Gastrocnemius medialis (tissue), 4 donors: ENCODE measurements around the gene KIRREL3. TPM values are rescaled to one million over a fixed set of nuclear protein-coding genes. Genes with fewer than 3 reads are reported as not detected.

Source experiments
- ATAC-seq, 2 donors: fragments of 150-250 bp; one replicate each; pipeline ENCODE4 v1.9.1; 2016
- DNase-seq, 2 donors: peaks; one replicate each; pipeline ENCODE4 v3.0.0-alpha.2; 2019
- H3K27ac ChIP-seq, 4 donors: fragments of 200-600 bp; sonication (generic); 1 replicate in 1 of 4; 2 replicates in 3 of 4; pipeline ENCODE4 v1.5.1; 2016 to 2018; ENCODE audit warnings: mild to moderate bottlenecking in 2 of 4, moderate library complexity in 1 of 4
- H3K27me3 ChIP-seq, 3 donors: fragments of 200-600 bp; sonication (generic) in 2 of 3; 1 replicate in 1 of 3; 2 replicates in 2 of 3; pipeline versions ENCODE4 v1.5.1 to v1.6.0; 2016 to 2019; ENCODE audit warnings: mild to moderate bottlenecking in 1 of 3, moderate library complexity in 1 of 3
- H3K36me3 ChIP-seq, 2 donors: fragments of 200-600 bp; sonication (generic) in 1 of 2; one replicate each; pipeline ENCODE4 v1.5.1; 2017 to 2018
- H3K4me1 ChIP-seq, 2 donors: fragments of 200-600 bp; sonication (generic) in 1 of 2; one replicate each; pipeline ENCODE4 v1.5.1; 2016 to 2017; ENCODE audit warnings: mild to moderate bottlenecking in 2 of 2
- H3K4me3 ChIP-seq, 4 donors: fragments of 200-600 bp; sonication (generic) in 3 of 4; 1 replicate in 1 of 4; 2 replicates in 3 of 4; pipeline ENCODE4 v1.5.1; 2016 to 2019; ENCODE audit warnings: mild to moderate bottlenecking in 2 of 4
- H3K9me3 ChIP-seq, 3 donors: fragments of 200-600 bp; sonication (generic) in 2 of 3; 1 replicate in 1 of 3; 2 replicates in 2 of 3; pipeline ENCODE4 v1.5.1; 2016 to 2019
- CTCF ChIP-seq, 5 experiments: fragments of 450-650 bp in 3 of 5; fragments of 200-600 bp in 2 of 5; sonication (generic) in 2 of 5; IDR thresholded peaks in 4 of 5; conservative IDR thresholded peaks in 1 of 5; 1 replicate in 4 of 5; 2 replicates in 1 of 5; pipeline ENCODE4 v1.5.1; 2016 to 2019; ENCODE audit warnings: antibody characterized with exemption in 5 of 5, mild to moderate bottlenecking in 3 of 5, moderate library complexity in 3 of 5
- POLR2A ChIP-seq, 2 donors: fragments of 450-650 bp; IDR thresholded peaks; one replicate each; pipeline ENCODE4 v1.6.1; 2017; ENCODE audit warnings: antibody characterized with exemption in 2 of 2, mild to moderate bottlenecking in 2 of 2, moderate library complexity in 2 of 2
- in situ Hi-C, 4 donors: fragments of 200-750 bp; cut with MboI; loops; one replicate each; pipeline versions ENCODE4 v1.15.0 to v1.8.0; 2017; ENCODE audit warnings: low sequenced_read_pairs in 4 of 4
- intact Hi-C: fragments of 100-400 bp; cut with DNase I; formaldehyde crosslinking; loops from one replicate; pipeline ENCODE4 v1.15.1; 2023; ENCODE audit warnings: low total_unique reads
- total RNA-seq, 4 donors: library from RNA; depleted of rRNA; stranded (reverse); fragments of >200 nt; gene quantifications; one replicate each; pipeline versions ENCODE4 v1.1.0 to v1.2.3, GENCODE V29; 2016

The KIRREL3 gene
- total RNA-seq, 4 donors from 2014 or later: 0.10 TPM; not detected in 3

GRCh38 chr11:126971305-126971704, 29.3 kb downstream of the KIRREL3 start:
- in situ Hi-C loops (no loop called here), intact Hi-C loops (no loop called here)
- Histone ChIP-seq H3K4me3 (no peak overlapping the region), H3K36me3 (no peaks in the 10 kb centered on the region), H3K27ac (no peak overlapping the region), H3K9me3 (no peaks in the 10 kb centered on the region), H3K4me1 (no peaks in the 10 kb centered on the region), H3K27me3 (peaks cover 0 to 21% (median 7%) of the 10 kb centered on the region in 3 donors)
- DNase-seq (no peak), ATAC-seq (no peak)
- TF ChIP-seq CTCF (IDR thresholded peaks at IDR 0.05 in 4 of 5, conservative IDR thresholded peaks at IDR 0.05 in 1 of 5) (no peak), POLR2A (IDR thresholded peaks at IDR 0.05) (no peak)

- Histone ChIP-seq H3K36me3 (no peaks in the 10 kb centered on the region), H3K4me3 (no peak overlapping the region), H3K27ac (no peak overlapping the region), H3K27me3 (peaks cover 0 to 21% (median 7%) of the 10 kb centered on the region in 3 donors), H3K4me1 (no peaks in the 10 kb centered on the region), H3K9me3 (no peaks in the 10 kb centered on the region)
- intact Hi-C loops: no loop called here
- no peak for ATAC-seq
- no peak for DNase-seq
- in situ Hi-C loops: no loop called here
- TF ChIP-seq CTCF (IDR thresholded peaks at IDR 0.05 in 4 of 5, conservative IDR thresholded peaks at IDR 0.05 in 1 of 5): peak in 1 of 5 experiments; percentile 15
- TF ChIP-seq POLR2A (IDR thresholded peaks at IDR 0.05): no peak
Measured at GRCh38 chr11:126969865-126970479, 30.6 kb downstream of the KIRREL3 start.

GRCh38 chr11:126968915-126969314, 31.7 kb downstream of the KIRREL3 start:
- Histone ChIP-seq H3K4me3 (no peak overlapping the region), H3K27me3 (peaks cover 0 to 21% (median 7%) of the 10 kb centered on the region in 3 donors), H3K9me3 (no peaks in the 10 kb centered on the region), H3K27ac (no peak overlapping the region), H3K4me1 (no peaks in the 10 kb centered on the region), H3K36me3 (no peaks in the 10 kb centered on the region)
- TF ChIP-seq CTCF (IDR thresholded peaks at IDR 0.05 in 4 of 5, conservative IDR thresholded peaks at IDR 0.05 in 1 of 5): no peak
- no peak for TF ChIP-seq POLR2A (IDR thresholded peaks at IDR 0.05)
- in situ Hi-C loops (no loop called here), intact Hi-C loops (no loop called here)
- ATAC-seq: no peak
- no peak for DNase-seq

GRCh38 chr11:126965331-126965730, 35.2 kb downstream of the KIRREL3 start:
- intact Hi-C loops (no loop called here), in situ Hi-C loops (no loop called here)
- H3K9me3 ChIP-seq: no peaks in the 10 kb centered on the region
- H3K4me1 ChIP-seq: no peaks in the 10 kb centered on the region
- ATAC-seq (no peak), DNase-seq (no peak)
- H3K36me3 ChIP-seq: no peaks in the 10 kb centered on the region
- no peak overlapping the region for H3K4me3 ChIP-seq
- H3K27ac ChIP-seq: no peak overlapping the region
- peaks cover 0 to 21% (median 7%) of the 10 kb centered on the region in 3 donors for H3K27me3 ChIP-seq
- no peak for TF ChIP-seq CTCF (IDR thresholded peaks at IDR 0.05 in 4 of 5, conservative IDR thresholded peaks at IDR 0.05 in 1 of 5)
